Natural killer cell (primary cell): Measurements from ENCODE around the gene DUS4L. TPM values are rescaled to one million over a fixed set of nuclear protein-coding genes. Genes with fewer than 3 reads are reported as not detected.

Experiments used
- ATAC-seq, 3 donors: fragments of 150-1000 bp in 2 of 3; fragments of 200-7000 bp in 1 of 3; cut with Tn5 transposase; 1 replicate in 1 of 3; 2 replicates in 2 of 3; pipeline ENCODE4 v1.10.0; 2021; ENCODE audit warnings: mild to moderate bottlenecking in 2 of 3, moderate library complexity in 2 of 3
- DNase-seq, 2 donors: peaks; one replicate each; pipeline versions ENCODE4 v3.0.0 to v3.0.0-alpha.2; 2013 to 2021; ENCODE audit warnings: mixed read lengths in 1 of 2
- H3K27ac ChIP-seq: one replicate; pipeline ENCODE4 v1.5.1; 2013; ENCODE audit warnings: mild to moderate bottlenecking, low read length
- H3K27me3 ChIP-seq: one replicate; pipeline ENCODE4 v1.6.1; 2013; ENCODE audit warnings: low read length; ENCODE audit not compliant: control insufficient read depth, insufficient read depth
- H3K36me3 ChIP-seq: one replicate; pipeline ENCODE4 v1.6.1; 2013; ENCODE audit warnings: low read length; ENCODE audit not compliant: control insufficient read depth, insufficient read depth
- H3K4me1 ChIP-seq: one replicate; pipeline ENCODE4 v1.6.1; 2013; ENCODE audit warnings: low read length; ENCODE audit not compliant: control insufficient read depth, insufficient read depth
- H3K4me3 ChIP-seq: one replicate; pipeline ENCODE4 v1.5.1; 2013; ENCODE audit warnings: low read length
- H3K9me3 ChIP-seq: one replicate; pipeline ENCODE4 v1.6.1; 2013; ENCODE audit warnings: low read length; ENCODE audit not compliant: control insufficient read depth, insufficient read depth
- H3K27ac Mint-ChIP-seq, 2 donors: one replicate each; pipeline ENCODE4 v1.8.0; 2022; ENCODE audit warnings: mild to moderate bottlenecking in 2 of 2, mixed read lengths in 2 of 2, moderate library complexity in 1 of 2
- H3K27me3 Mint-ChIP-seq, 2 donors: one replicate each; pipeline ENCODE4 v1.8.0; 2022; ENCODE audit warnings: low read depth in 2 of 2, mixed read lengths in 2 of 2
- H3K36me3 Mint-ChIP-seq: one replicate; pipeline ENCODE4 v1.8.0; 2022; ENCODE audit warnings: mixed read lengths
- H3K4me1 Mint-ChIP-seq, 2 donors: one replicate each; pipeline ENCODE4 v1.8.0; 2022; ENCODE audit warnings: mixed read lengths in 2 of 2
- H3K4me3 Mint-ChIP-seq: one replicate; pipeline ENCODE4 v1.8.0; 2022; ENCODE audit warnings: mild to moderate bottlenecking, moderate library complexity, mixed read lengths
- H3K9me3 Mint-ChIP-seq, 2 donors: one replicate each; pipeline ENCODE4 v1.8.0; 2022; ENCODE audit warnings: mixed read lengths in 2 of 2
- WGBS: methylation state at CpG from one replicate; pipeline ENCODE4 v1.1.7; 2013; ENCODE audit warnings: missing lambda C conversion rate; ENCODE audit not compliant: insufficient coverage; 5-methylcytosine and 5-hydroxymethylcytosine counted together
- intact Hi-C: fragments of 100-400 bp; cut with micrococcal nuclease; formaldehyde crosslinking; loops from one replicate; pipeline ENCODE4 v1.14.2; 2022
- total RNA-seq, 4 donors: library from RNA; stranded (reverse); fragments of 120-200 nt in 1 of 4; gene quantifications; one replicate each; pipeline versions ENCODE4 v1.2.3 to v1.2.4, GENCODE V29; 2013 to 2022
- TF ChIP-seq, protein P1 (sequence below): fragments of 200-600 bp; IDR thresholded peaks from one replicate; pipeline ENCODE4 v1.8.0; 2022; ENCODE audit warnings: antibody characterized with exemption

Gene DUS4L, protein sequence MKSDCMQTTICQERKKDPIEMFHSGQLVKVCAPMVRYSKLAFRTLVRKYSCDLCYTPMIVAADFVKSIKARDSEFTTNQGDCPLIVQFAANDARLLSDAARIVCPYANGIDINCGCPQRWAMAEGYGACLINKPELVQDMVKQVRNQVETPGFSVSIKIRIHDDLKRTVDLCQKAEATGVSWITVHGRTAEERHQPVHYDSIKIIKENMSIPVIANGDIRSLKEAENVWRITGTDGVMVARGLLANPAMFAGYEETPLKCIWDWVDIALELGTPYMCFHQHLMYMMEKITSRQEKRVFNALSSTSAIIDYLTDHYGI
- 10 to 100 TPM in 1 of 3 donors, 1 to 10 TPM in 2; 5.5 to 10.5 (median 9.1) TPM for total RNA-seq
- total RNA-seq (2013), result 15.2 TPM

DNA sequence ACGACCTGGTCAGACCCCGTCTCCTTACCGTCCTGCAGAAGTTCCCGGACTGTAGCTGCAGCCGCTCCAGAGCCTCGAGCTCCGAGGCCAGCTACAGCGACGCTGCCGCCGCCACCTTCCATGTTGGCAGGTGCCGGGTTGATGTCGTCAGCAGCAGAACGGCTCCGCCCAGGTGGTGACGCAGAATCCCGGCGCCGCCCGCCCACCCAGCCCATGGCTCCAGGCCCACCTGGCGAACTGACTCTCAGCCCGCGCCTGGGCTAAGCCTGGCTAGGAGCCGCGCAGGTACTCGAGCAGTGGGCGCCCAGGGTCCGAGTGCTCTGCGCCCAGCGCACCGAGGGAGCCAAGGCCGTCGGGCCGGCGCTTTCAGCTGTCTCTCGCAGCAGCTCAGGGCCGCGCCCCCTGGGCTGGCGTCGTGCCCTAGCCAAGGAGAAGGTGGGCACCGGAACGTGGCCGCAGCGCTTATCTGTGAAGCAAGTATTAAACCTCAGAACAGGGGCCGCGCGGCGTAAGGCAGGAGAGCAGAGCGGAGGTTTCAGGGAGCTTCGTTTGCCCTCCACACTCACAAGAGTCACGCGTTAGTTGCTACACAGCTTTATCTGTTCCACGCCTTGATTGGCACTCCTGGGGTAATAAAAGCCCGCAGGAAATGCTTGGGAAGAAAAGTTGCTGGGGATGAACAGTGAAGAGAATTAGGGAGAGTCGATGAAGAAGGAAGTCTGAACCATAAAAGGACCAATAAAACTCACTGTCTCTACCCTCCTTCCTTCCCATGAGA, at the start of gene DUS4L, which contains the start of gene COG5:
TSS of gene DUS4L (plus strand) at position 197 of the 778 bp plus-strand sequence. CDS start 3,100 bp downstream, outside the sequence.
TSS of gene COG5 (minus strand) at position 146 of the 778 bp plus-strand sequence. CDS start at position 122, 24 bp downstream.
- DNase-seq (peak; percentile 85 to 94), ATAC-seq (peak; percentile 91 to 94 (median 93))
- Histone ChIP-seq H3K4me1 (peaks cover 12% of the 10 kb centered on the region), H3K27me3 (no peaks in the 10 kb centered on the region), H3K36me3 (peaks cover 4% of the 10 kb centered on the region), H3K4me3 (peak within 1 kb of the TSS; percentile 100), H3K27ac (peak within 1 kb of the TSS; percentile 98), H3K9me3 (no peaks in the 10 kb centered on the region)
- peak within 1 kb of the TSS; percentile 95 for H3K4me3 Mint-ChIP-seq
- WGBS, result under 1% methylated on average over 53 of the region's 55 CpGs
- H3K4me1 Mint-ChIP-seq, result peaks cover 49 to 54% of the 10 kb centered on the region in 2 donors
- H3K27me3 Mint-ChIP-seq, result no peaks in the 10 kb centered on the region
- peaks cover under 1% of the 10 kb centered on the region for H3K36me3 Mint-ChIP-seq
- TF ChIP-seq, protein P1, sequence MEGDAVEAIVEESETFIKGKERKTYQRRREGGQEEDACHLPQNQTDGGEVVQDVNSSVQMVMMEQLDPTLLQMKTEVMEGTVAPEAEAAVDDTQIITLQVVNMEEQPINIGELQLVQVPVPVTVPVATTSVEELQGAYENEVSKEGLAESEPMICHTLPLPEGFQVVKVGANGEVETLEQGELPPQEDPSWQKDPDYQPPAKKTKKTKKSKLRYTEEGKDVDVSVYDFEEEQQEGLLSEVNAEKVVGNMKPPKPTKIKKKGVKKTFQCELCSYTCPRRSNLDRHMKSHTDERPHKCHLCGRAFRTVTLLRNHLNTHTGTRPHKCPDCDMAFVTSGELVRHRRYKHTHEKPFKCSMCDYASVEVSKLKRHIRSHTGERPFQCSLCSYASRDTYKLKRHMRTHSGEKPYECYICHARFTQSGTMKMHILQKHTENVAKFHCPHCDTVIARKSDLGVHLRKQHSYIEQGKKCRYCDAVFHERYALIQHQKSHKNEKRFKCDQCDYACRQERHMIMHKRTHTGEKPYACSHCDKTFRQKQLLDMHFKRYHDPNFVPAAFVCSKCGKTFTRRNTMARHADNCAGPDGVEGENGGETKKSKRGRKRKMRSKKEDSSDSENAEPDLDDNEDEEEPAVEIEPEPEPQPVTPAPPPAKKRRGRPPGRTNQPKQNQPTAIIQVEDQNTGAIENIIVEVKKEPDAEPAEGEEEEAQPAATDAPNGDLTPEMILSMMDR, result no peak
- H3K27ac Mint-ChIP-seq, result peak within 1 kb of the TSS; percentile 84 to 87
- intact Hi-C loops, result loop anchor here (2.0 kb wide), 1 partner anchor 179 kb away; no protein-coding TSS in a partner anchor
- no peaks in the 10 kb centered on the region for H3K9me3 Mint-ChIP-seq

DNA sequence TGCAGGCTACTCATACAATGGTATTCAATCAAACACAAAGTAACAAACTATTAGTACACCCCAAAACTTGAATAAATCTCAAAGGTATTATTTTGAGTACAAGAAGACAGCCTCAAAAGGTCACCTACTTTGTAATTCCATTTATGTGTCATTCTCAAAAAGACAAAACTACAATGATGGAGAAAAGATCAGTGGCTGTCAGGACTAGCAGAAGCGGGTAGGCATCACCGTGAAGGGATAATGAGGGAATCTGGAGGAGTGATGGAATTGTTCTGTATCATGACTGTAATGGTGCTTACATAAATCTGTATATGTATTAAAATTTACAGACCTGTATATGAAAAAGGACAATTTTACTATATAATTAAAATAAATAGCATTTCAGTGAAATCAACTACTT, 37.1 kb upstream of the DUS4L start:
- H3K4me3 Mint-ChIP-seq, result no peak overlapping the region
- intact Hi-C loops, result no loop called here
- peaks cover 18% of the 10 kb centered on the region for H3K36me3 ChIP-seq

DNA sequence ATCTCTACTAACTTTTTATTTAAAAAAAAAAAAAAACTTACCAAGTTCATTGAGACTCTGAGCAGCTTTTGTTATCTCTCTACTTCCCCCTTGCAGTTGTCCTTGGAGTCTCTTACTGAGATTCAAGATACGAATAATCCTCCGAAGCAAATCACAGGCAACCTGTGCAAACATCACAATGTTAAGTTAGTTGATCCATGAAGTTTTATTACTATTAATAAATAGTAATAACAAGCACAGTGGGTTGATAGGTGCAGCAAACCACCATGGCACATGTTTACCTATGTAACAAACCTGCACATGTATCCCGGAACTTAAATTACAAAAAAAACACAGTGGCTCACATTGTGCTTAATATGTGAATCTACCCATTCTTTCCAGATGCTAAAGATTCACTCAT, 36.6 kb upstream of the DUS4L start:
- Mint-ChIP-seq H3K9me3 (no peaks in the 10 kb centered on the region), H3K4me1 (peaks cover 8 to 14% of the 10 kb centered on the region in 2 donors), H3K27me3 (no peaks in the 10 kb centered on the region), H3K27ac (no peak overlapping the region), H3K36me3 (peaks cover 12% of the 10 kb centered on the region), H3K4me3 (no peak overlapping the region)
- Histone ChIP-seq H3K4me3 (no peak overlapping the region), H3K4me1 (no peaks in the 10 kb centered on the region), H3K27ac (no peak overlapping the region), H3K9me3 (no peaks in the 10 kb centered on the region), H3K27me3 (no peaks in the 10 kb centered on the region), H3K36me3 (peaks cover 18% of the 10 kb centered on the region)
- no peak for DNase-seq
- no peak for ATAC-seq
- TF ChIP-seq, protein P1, result no peak
- 100% methylated on average over 3 of the region's 3 CpGs for WGBS
- intact Hi-C loops, result no loop called here

More for the DNA sequence above, 37.1 kb upstream of the DUS4L start:
- Histone ChIP-seq H3K4me3 (no peak overlapping the region), H3K9me3 (no peaks in the 10 kb centered on the region), H3K4me1 (no peaks in the 10 kb centered on the region), H3K27me3 (no peaks in the 10 kb centered on the region), H3K27ac (no peak overlapping the region)
- DNase-seq (no peak), ATAC-seq (no peak)
- peaks cover 8 to 17% of the 10 kb centered on the region in 2 donors for H3K4me1 Mint-ChIP-seq
- H3K27ac Mint-ChIP-seq, result no peak overlapping the region
- no peaks in the 10 kb centered on the region for H3K9me3 Mint-ChIP-seq
- H3K27me3 Mint-ChIP-seq, result no peaks in the 10 kb centered on the region
- WGBS, result 92% methylated on average over 2 of the region's 2 CpGs
- TF ChIP-seq, protein P1, result no peak
- H3K36me3 Mint-ChIP-seq, result peaks cover 12% of the 10 kb centered on the region
